Endothelial cell of umbilical vein (primary cell): ENCODE results near the gene TMEM151B. TPM values are rescaled to one million over a fixed set of nuclear protein-coding genes. Genes with fewer than 3 reads are reported as not detected.

ENCODE experiments used
- BruUV-seq: library from RNA; stranded (reverse); fragments of 400-500 nt; replicated peaks from 2 replicates; lab custom pipeline; 2021; lab: Mats Ljungman, UMichigan
- CTCF ChIA-PET: fragments of 300-600, 350-600 bp; sonication (Branson Sonifier 250); formaldehyde crosslinking; loops from one replicate; lab custom pipeline; 2021; ENCODE audit warnings: antibody characterized with exemption, inconsistent platforms; lab: Charles Lee
- POLR2A ChIA-PET: fragments of 300-600, 350-600 bp; sonication (Branson Sonifier 250); formaldehyde crosslinking; loops from one replicate; lab custom pipeline; 2021; ENCODE audit warnings: antibody characterized with exemption, inconsistent platforms; lab: Charles Lee
- DNase-seq: peaks from one replicate; pipeline ENCODE4 v3.0.0-alpha.2; 2011; ENCODE audit warnings: low read depth, low spot score
- FAIRE-seq: peaks from 2 replicates; lab custom pipeline; 2011; peaks lifted over from hg19 to GRCh38; lab: Jason Lieb, UNC
- H2AFZ ChIP-seq: 2 replicates; pipeline ENCODE4 v1.6.0; 2012; ENCODE audit warnings: low read depth, low read length, control low read depth, inconsistent platforms
- H3K27ac ChIP-seq: 2 replicates; pipeline ENCODE4 v1.5.1; 2011; ENCODE audit warnings: low read depth, mild to moderate bottlenecking, control low read depth, low read length, moderate library complexity; ENCODE audit not compliant: insufficient read depth
- H3K27me3 ChIP-seq, 2 experiments: 2 replicates each; pipeline versions ENCODE4 v1.6.0 to v1.6.1; 2011; ENCODE audit warnings: low read length in 2 of 2, mixed read lengths in 1 of 2; ENCODE audit not compliant: control insufficient read depth in 2 of 2, insufficient read depth in 2 of 2
- H3K36me3 ChIP-seq, 2 experiments: 2 replicates in 1 of 2; 3 replicates in 1 of 2; pipeline ENCODE4 v1.5.1; 2011; ENCODE audit warnings: low read length in 2 of 2, mild to moderate bottlenecking in 1 of 2, moderate library complexity in 1 of 2; ENCODE audit not compliant: control insufficient read depth in 2 of 2, insufficient read depth in 2 of 2; ENCODE audit errors: extremely low read depth in 1 of 2
- H3K4me1 ChIP-seq: 3 replicates; pipeline ENCODE4 v1.5.1; 2011; ENCODE audit warnings: mild to moderate bottlenecking, low read length; ENCODE audit not compliant: control insufficient read depth, insufficient read depth; ENCODE audit errors: extremely low read depth
- H3K4me2 ChIP-seq: 2 replicates; pipeline ENCODE4 v1.6.1; 2011; ENCODE audit warnings: low read length, control low read depth, mixed read lengths; ENCODE audit not compliant: insufficient read depth
- H3K4me3 ChIP-seq, 3 experiments: fragments of 200-600 bp in 1 of 3; sonication (generic), shearing (Covaris generic) in 1 of 3; replicated peaks in 1 of 3; 2 replicates each; pipeline ENCODE4 v1.5.1; 2011 to 2016; ENCODE audit warnings: control low read depth in 3 of 3, low read length in 3 of 3, mild to moderate bottlenecking in 2 of 3, inconsistent platforms in 1 of 3, low read depth in 1 of 3, moderate library complexity in 1 of 3; ENCODE audit not compliant: insufficient read depth in 1 of 3
- H3K79me2 ChIP-seq: 2 replicates; pipeline ENCODE4 v1.6.0; 2012; ENCODE audit warnings: low read length, inconsistent platforms; ENCODE audit not compliant: control insufficient read depth, insufficient read depth
- H3K9ac ChIP-seq: replicated peaks from 2 replicates; pipeline ENCODE3; 2011; ENCODE audit warnings: low read length, control low read depth; ENCODE audit not compliant: insufficient read depth; ENCODE audit errors: extremely low read depth
- H3K9me1 ChIP-seq: replicated peaks from 3 replicates; pipeline ENCODE4 v1.6.0; 2011; ENCODE audit warnings: mild to moderate bottlenecking, low read length; ENCODE audit not compliant: control insufficient read depth, insufficient read depth; ENCODE audit errors: extremely low read depth
- H3K9me3 ChIP-seq: replicated peaks from 2 replicates; pipeline ENCODE4 v1.5.1; 2012; ENCODE audit warnings: low read length, inconsistent platforms; ENCODE audit not compliant: control insufficient read depth, insufficient read depth
- H4K20me1 ChIP-seq: replicated peaks from 2 replicates; pipeline ENCODE3; 2011; ENCODE audit warnings: mild to moderate bottlenecking, low read length; ENCODE audit not compliant: control insufficient read depth, insufficient read depth; ENCODE audit errors: extremely low read depth
- EZH2 ChIP-seq: IDR thresholded peaks from 2 replicates; pipeline ENCODE4 v1.6.1; 2012; ENCODE audit warnings: borderline replicate concordance, low read depth, mild to moderate bottlenecking, moderate library complexity, low read length, inconsistent platforms; ENCODE audit not compliant: severe bottlenecking
- FOS ChIP-seq: IDR thresholded peaks from 2 replicates; pipeline ENCODE4 v1.6.1; 2011; ENCODE audit warnings: mild to moderate bottlenecking, low read length, moderate library complexity, borderline replicate concordance; ENCODE audit not compliant: insufficient read depth
- GATA2 ChIP-seq: IDR thresholded peaks from 2 replicates; pipeline ENCODE4 v1.7.0; 2011; ENCODE audit warnings: low read depth, mild to moderate bottlenecking, moderate library complexity, mixed read lengths, low read length; ENCODE audit not compliant: insufficient read length, insufficient read depth
- JUN ChIP-seq: IDR thresholded peaks from 2 replicates; pipeline ENCODE4 v1.6.1; 2011; ENCODE audit warnings: borderline replicate concordance, low read depth; ENCODE audit not compliant: insufficient read length, insufficient read depth
- MYC ChIP-seq: IDR thresholded peaks from one replicate; pipeline ENCODE4 v1.6.1; 2011; ENCODE audit warnings: mild to moderate bottlenecking, low read depth, low read length
- POLR2A ChIP-seq: IDR thresholded peaks from 2 replicates; pipeline ENCODE4 v1.6.1; 2012; ENCODE audit warnings: low read depth, mild to moderate bottlenecking, control low read depth, low read length
- POLR2AphosphoS5 ChIP-seq: IDR thresholded peaks from 2 replicates; pipeline ENCODE4 v1.6.1; 2012; ENCODE audit warnings: low read depth, mild to moderate bottlenecking, control low read depth, low read length, moderate library complexity; ENCODE audit not compliant: insufficient read depth
- dilution Hi-C: fragments of 300-500 bp; cut with MboI; formaldehyde crosslinking; loops from one replicate; pipeline ENCODE4 v1.15.0; 2019; ENCODE audit warnings: low sequenced_read_pairs; ENCODE audit not compliant: extremely low pct_ligation_motif_present
- intact Hi-C: fragments of 100-400 bp; cut with micrococcal nuclease; formaldehyde crosslinking; loops from one replicate; pipeline ENCODE4 v1.10.0; 2022
- polyA plus RNA-seq, 4 experiments: library from polyadenylated mRNA; depleted of rRNA in 3 of 4; stranded (reverse) in 3 of 4; unstranded in 1 of 4; fragments of >200 nt; gene quantifications; 2 replicates each; pipeline versions ENCODE4 v1.2.1 to v1.2.3, GENCODE V29; 2011 to 2012; ENCODE audit warnings: missing spikeins in 1 of 4
- total RNA-seq: library from RNA; stranded (reverse); gene quantifications from 2 replicates; pipeline ENCODE4 v1.2.3, GENCODE V29; 2021
- TF ChIP-seq, protein P1 (sequence below): IDR thresholded peaks from 2 replicates; pipeline ENCODE4 v1.6.1; 2011; ENCODE audit not compliant: insufficient read depth, insufficient read length
- TF ChIP-seq, protein P2 (sequence below), 2 donors: IDR thresholded peaks; 1 replicate in 1 of 2; 2 replicates in 1 of 2; pipeline ENCODE4 v1.5.1; 2011; ENCODE audit warnings: low read length in 2 of 2, mild to moderate bottlenecking in 2 of 2, moderate library complexity in 2 of 2, control low read depth in 1 of 2, inconsistent platforms in 1 of 2, low read depth in 1 of 2; ENCODE audit not compliant: insufficient read depth in 1 of 2; ENCODE audit errors: extremely low read depth in 1 of 2

The TMEM151B gene
- total and polyA plus RNA-seq, 2 donors (not counting 3 experiments of a cell fraction or from before 2014, with no cell fraction given), result 0.03 to 0.07 TPM

DNA sequence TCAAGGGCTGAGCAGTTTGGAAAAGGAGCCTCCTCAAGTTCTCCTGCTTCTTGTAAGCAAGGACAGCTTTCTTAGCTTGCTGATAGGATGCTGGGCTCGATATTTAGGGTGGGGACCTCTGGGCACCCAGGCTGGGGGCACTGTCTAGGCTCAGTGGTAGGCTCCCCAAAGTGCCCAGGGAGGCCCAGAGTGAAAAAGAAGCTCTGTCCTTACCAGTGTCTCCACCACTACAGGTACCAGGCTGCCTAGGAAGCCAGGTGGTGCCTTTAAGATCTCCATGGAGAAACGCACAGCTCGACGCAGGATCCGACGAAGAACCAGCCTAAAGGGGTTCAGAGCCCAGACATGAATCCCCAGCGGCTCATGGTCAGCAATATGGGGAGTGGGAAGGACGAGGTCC, 36.5 kb downstream of the TMEM151B start:
- no peak overlapping the region for H3K4me3 ChIP-seq
- ChIA-PET POLR2A (no interaction called here), CTCF (interaction anchor here (2.6 to 4.5 kb wide), 2 partner anchors 37 to 210 kb away, joined by 12 to 83 read pairs; partner anchors contain the start of gene TMEM151B)
- no peak overlapping the region for H2AFZ ChIP-seq
- BruUV-seq, result no TSS peak
- no peaks in the 10 kb centered on the region for H3K9me1 ChIP-seq
- H3K27ac ChIP-seq, result no peak overlapping the region
- H3K9me3 ChIP-seq, result no peaks in the 10 kb centered on the region
- H3K27me3 ChIP-seq, result no peaks in the 10 kb centered on the region
- H3K36me3 ChIP-seq, result peaks cover 15 to 57% of the 10 kb centered on the region in 2 experiments
- FAIRE-seq, result no peak
- intact Hi-C loops, result no loop called here
- no peaks in the 10 kb centered on the region for H3K4me1 ChIP-seq
- H3K79me2 ChIP-seq, result no peaks in the 10 kb centered on the region
- dilution Hi-C loops, result no loop called here
- no peak overlapping the region for H3K4me2 ChIP-seq
- H3K9ac ChIP-seq, result no peak overlapping the region
- H4K20me1 ChIP-seq, result no peaks in the 10 kb centered on the region
- no peak for DNase-seq
- TF ChIP-seq EZH2, result no peak

DNA sequence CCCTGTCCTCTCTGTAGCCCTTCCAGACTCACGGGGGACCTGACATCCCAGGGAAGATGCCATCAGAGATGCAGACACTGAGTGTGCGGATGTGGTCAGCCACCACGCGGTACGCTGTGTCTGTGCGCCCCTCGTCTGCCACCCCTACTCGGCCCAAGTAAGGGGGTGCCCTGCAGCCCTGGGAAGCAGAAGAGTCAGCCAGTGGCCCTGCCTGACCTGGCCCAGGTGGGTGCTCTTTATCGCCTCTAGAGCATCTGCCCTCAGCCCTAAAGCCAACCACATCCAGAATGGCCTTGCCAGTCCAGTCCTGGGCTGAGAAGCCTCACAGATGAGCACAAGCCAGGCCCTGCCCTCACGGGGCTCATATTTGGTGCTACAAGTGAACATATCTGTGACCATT, 37.0 kb downstream of the TMEM151B start:
- dilution Hi-C loops, result no loop called here
- BruUV-seq, result no TSS peak

More for the DNA sequence above, 37.0 kb downstream of the TMEM151B start:
- Histone ChIP-seq H3K4me1 (peaks cover 4% of the 10 kb centered on the region), H4K20me1 (no peaks in the 10 kb centered on the region), H3K4me2 (no peak overlapping the region), H3K4me3 (no peak overlapping the region), H3K36me3 (peaks cover 11 to 52% of the 10 kb centered on the region in 2 experiments), H3K9ac (no peak overlapping the region), H3K9me1 (no peaks in the 10 kb centered on the region), H3K27ac (no peak overlapping the region), H3K79me2 (peaks cover 3% of the 10 kb centered on the region), H3K27me3 (no peaks in the 10 kb centered on the region), H3K9me3 (no peaks in the 10 kb centered on the region), H2AFZ (no peak overlapping the region)
- ChIA-PET POLR2A (no interaction called here), CTCF (interaction anchor here (0.7 to 4.5 kb wide), 4 partner anchors 9 to 50 kb away, joined by 3 to 83 read pairs (median 4); partner anchors contain the start of genes SLC35B2 and TMEM151B)
- FAIRE-seq, result no peak
- intact Hi-C loops, result no loop called here
- DNase-seq, result no peak
- TF ChIP-seq JUN (no peak), FOS (no peak), GATA2 (no peak), EZH2 (no peak), POLR2A (no peak), POLR2AphosphoS5 (no peak), MYC (no peak)
- TF ChIP-seq, protein P1, sequence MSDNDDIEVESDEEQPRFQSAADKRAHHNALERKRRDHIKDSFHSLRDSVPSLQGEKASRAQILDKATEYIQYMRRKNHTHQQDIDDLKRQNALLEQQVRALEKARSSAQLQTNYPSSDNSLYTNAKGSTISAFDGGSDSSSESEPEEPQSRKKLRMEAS, result no peak
- TF ChIP-seq, protein P2, sequence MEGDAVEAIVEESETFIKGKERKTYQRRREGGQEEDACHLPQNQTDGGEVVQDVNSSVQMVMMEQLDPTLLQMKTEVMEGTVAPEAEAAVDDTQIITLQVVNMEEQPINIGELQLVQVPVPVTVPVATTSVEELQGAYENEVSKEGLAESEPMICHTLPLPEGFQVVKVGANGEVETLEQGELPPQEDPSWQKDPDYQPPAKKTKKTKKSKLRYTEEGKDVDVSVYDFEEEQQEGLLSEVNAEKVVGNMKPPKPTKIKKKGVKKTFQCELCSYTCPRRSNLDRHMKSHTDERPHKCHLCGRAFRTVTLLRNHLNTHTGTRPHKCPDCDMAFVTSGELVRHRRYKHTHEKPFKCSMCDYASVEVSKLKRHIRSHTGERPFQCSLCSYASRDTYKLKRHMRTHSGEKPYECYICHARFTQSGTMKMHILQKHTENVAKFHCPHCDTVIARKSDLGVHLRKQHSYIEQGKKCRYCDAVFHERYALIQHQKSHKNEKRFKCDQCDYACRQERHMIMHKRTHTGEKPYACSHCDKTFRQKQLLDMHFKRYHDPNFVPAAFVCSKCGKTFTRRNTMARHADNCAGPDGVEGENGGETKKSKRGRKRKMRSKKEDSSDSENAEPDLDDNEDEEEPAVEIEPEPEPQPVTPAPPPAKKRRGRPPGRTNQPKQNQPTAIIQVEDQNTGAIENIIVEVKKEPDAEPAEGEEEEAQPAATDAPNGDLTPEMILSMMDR (IDR thresholded peaks at IDR 0.05; ENCODE audit: extremely low read depth in 1 of 2, insufficient read depth in 1 of 2, low read depth in 1 of 2, low read length in 2 of 2), result no peak
